Left colon (tissue), 2 donors: ENCODE data around the gene DAPK1. TPM values are rescaled to one million over a fixed set of nuclear protein-coding genes. Genes with fewer than 3 reads are reported as not detected.
A peak's percentile ranks its signal among the peaks of the same experiment; 100 is the strongest.

Experiments
- ATAC-seq: fragments of 200-7000 bp; cut with Tn5 transposase; one replicate; pipeline ENCODE4 v1.9.1; 2020; ENCODE audit warnings: mild to moderate bottlenecking, moderate library complexity
- DNase-seq, 2 donors: peaks; one replicate each; pipeline ENCODE4 v3.0.0-alpha.2; 2020
- intact Hi-C, 2 donors: fragments of 100-400 bp; cut with DNase I in 1 of 2; cut with micrococcal nuclease in 1 of 2; formaldehyde crosslinking; loops; one replicate each; pipeline versions ENCODE4 v1.11.2 to v1.14.0; 2022; cut with DNase I, micrococcal nuclease
- total RNA-seq, 2 donors: library from RNA; stranded (reverse); fragmentation: NEBNext Ultra II Directional; extraction: Animal tissue kit (Norgen Biotek cat#: 25700); gene quantifications; one replicate each; pipeline ENCODE4 v1.2.1, GENCODE V29; 2021
- donor health status: DM: no; HTN: no; CAD: no.
- donor health status: DM: yes; HTN: yes; CAD: no.

The DAPK1 gene
- total RNA-seq, 2 donors from 2014 or later = 10.4 to 22.8 TPM

DNA sequence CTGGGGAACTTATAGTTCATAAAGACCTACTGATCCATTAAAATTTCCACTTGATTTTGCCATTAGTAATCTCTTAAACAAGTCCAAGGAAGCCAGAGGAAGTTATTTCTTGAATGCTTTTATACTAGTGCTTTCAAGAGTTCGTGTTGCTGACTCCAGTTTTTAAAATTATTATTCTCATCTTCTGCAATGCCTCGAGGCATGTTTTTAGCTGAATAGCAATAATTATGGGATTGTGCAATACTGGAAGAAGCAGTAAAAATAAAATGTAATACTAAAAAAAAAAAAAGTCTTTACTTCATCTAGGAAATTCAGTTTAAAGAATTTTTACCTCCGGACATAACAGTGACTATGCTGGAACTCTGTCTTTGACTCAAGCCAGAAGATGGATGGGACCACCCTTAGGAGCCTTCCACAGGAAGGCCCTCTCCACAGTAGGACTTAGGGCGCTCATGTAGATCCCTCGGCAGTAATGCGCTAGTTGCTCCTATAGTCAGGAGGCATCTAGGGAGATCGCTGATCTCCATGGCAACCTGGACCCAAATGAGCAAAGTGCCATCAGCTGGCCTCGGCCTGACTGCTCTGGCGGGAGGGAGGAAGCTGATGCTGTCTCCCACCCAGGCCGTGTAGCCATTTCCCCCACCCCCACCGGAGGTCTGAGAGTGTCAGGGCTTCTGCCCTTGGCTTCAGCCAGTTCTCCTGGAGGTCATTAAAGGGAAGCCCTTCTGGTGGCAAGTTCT is 56.7 kb downstream of the DAPK1 start:
- ATAC-seq (no peak), DNase-seq (peak in 1 of 2 donors; percentile 35)
- intact Hi-C loops = no loop called here

- no peak for DNase-seq
- intact Hi-C loops = no loop called here
- no peak for ATAC-seq
These were observed 57.3 kb downstream of the DAPK1 start for GRCh38 chr9:87554976-87555375.

DNA sequence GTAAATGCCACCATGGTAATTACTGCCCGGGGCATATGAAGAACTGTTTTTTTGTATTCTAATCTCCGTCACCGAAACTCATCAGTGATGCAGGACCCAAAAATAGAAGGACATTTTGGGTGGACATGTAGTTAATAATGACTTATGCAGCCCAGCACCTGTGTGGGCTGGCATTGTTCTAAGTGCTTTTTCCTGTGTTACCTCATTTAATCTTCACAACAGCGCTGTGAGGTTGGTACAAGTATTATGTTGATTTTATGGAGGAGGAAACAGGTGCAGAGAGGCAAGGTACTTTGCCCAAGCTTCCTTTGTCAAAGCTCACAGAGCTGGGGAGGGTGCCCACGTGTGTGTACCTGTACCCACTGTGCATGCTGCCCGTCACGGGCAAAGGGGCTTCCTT is 58.4 kb downstream of the DAPK1 start:
- ATAC-seq (peak; percentile 64), DNase-seq (no peak)

DNA sequence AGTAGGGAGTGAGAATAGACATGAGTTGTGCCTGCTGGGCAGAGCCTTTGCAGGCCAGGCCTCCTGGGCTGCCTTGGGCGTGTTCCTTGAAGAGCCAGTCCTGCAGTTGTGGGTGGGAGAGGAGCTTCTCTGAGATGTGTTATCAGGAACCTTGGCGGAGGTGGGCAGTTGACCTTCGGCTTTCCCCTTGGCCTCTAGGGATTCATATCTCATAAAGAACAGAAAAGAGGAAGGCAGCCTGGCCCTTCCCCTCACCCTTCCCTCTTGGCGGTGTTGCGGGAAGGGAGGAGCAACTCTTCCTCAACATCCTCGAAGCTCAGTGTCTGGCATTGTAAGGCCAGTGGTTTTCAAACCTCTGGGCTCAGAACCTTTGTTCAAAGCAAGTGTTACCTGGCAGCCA is 59.2 kb downstream of the DAPK1 start:
- DNase-seq (no peak), ATAC-seq (no peak)
- intact Hi-C loops = no loop called here

More for the DNA sequence above, 58.4 kb downstream of the DAPK1 start:
- intact Hi-C loops = no loop called here

- ATAC-seq (no peak), DNase-seq (peak in 1 of 2 donors; percentile 24)
- intact Hi-C loops = no loop called here
These were observed 60.3 kb downstream of the DAPK1 start for GRCh38 chr9:87557996-87558395.

DNA sequence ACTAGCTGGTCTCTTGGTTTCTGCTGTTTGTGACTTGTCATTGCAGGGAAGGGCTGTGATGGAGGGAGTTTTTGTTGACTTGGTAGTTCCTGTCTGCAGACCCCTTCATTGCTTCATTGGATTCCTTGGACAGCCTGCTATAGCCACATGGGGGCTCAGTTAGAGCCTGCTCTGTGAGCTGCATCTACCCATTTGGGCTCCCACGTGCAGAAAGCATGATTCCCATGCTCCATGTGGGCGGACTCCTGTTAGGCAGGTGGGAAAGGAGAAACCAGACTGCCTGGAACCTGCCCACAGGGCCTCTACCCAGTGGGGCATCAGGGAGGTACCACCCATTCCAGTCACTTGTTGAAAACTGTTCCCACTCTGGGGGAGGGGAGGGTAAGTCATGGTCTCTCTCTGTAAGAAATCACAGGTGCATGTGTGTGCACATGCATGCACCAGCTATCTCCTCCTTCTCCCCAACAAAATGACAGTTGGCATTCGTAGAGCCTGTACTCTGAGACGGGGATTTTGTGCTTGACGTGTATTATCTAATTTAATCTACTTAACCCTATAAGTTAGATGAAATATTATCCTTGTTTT is 61.0 kb downstream of the DAPK1 start:
- intact Hi-C loops = no loop called here
- DNase-seq = no peak
- no peak for ATAC-seq

- intact Hi-C loops = no loop called here
- ATAC-seq (no peak), DNase-seq (no peak)
These were observed 64.4 kb downstream of the DAPK1 start for GRCh38 chr9:87562062-87562461.

- DNase-seq (no peak), ATAC-seq (no peak)
- intact Hi-C loops = no loop called here
These were observed 65.0 kb downstream of the DAPK1 start for GRCh38 chr9:87562530-87563170.

GRCh38 chr9:87564111-87564510 is 66.4 kb downstream of the DAPK1 start:
- DNase-seq = no peak
- intact Hi-C loops = no loop called here
- no peak for ATAC-seq

DNA sequence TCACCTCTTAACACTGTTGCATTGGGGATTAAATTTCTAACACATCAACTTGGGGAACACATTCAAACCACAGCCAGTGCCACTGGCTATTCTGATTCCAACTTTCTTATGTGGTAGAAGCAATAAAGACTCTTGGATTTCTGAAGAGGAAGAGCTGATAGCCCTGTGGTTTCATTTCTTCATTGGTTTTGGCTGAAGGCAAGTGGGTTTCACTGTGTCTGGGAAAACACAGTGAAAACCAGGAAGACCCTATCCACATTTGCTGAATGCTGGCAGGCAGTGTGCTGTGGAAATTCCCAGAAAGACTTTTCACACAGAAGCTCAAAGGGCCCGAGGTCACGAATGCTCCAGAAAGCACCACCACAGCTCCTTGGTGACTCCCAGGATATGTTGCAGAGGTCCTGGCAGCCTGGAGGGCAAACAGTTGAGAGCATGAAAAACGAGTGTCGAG is 67.1 kb downstream of the DAPK1 start:
- DNase-seq = no peak
- intact Hi-C loops = no loop called here
- no peak for ATAC-seq

- intact Hi-C loops = no loop called here
- DNase-seq (no peak), ATAC-seq (peak; percentile 49)
These were observed 69.3 kb downstream of the DAPK1 start for GRCh38 chr9:87567001-87567400.

- intact Hi-C loops = no loop called here
- no peak for ATAC-seq
These were observed 69.9 kb downstream of the DAPK1 start for GRCh38 chr9:87567571-87567970.

GRCh38 chr9:87567983-87568382 is 70.3 kb downstream of the DAPK1 start:
- DNase-seq (no peak), ATAC-seq (no peak)
- intact Hi-C loops = no loop called here

More at GRCh38 chr9:87567571-87567970, 69.9 kb downstream of the DAPK1 start:
- DNase-seq = no peak

- DNase-seq (no peak), ATAC-seq (no peak)
- intact Hi-C loops = no loop called here
These were observed 70.7 kb downstream of the DAPK1 start for GRCh38 chr9:87568401-87568800.

DNA sequence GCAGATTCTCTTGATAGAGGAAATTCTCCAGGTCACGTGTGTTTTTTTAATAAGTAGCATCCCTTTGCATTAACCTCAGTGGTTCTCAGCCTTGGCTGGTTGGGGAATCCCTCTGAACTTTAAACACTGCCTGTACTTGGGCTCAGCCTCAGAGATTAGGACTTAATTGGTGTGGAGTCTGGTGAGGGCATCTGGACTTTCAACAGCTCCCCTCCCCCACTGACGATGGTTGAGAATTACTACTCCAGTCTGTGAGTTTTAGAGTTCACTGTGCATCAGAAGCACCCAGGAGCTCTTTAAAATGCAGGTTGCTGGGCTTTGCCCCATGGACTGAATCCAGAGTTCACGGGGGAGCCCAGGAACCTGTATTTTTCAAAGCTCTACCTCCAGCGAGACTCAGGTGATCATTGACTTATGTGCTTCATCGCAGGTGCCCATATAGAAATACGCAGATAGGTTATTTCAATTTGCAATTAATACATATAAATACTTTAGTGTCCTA is 71.4 kb downstream of the DAPK1 start:
- ATAC-seq (no peak), DNase-seq (no peak)
- intact Hi-C loops = no loop called here

GRCh38 chr9:87569518-87569917 is 71.9 kb downstream of the DAPK1 start:
- ATAC-seq = peak; percentile 16
- intact Hi-C loops = no loop called here
- DNase-seq = peak in 1 of 2 donors; percentile 42

GRCh38 chr9:87570000-87570908 is 72.6 kb downstream of the DAPK1 start:
- intact Hi-C loops = no loop called here
- DNase-seq = no peak
- ATAC-seq = peak; percentile 94

- ATAC-seq (no peak), DNase-seq (no peak)
- intact Hi-C loops = no loop called here
These were observed 75.1 kb downstream of the DAPK1 start for GRCh38 chr9:87572719-87573118.

DNA sequence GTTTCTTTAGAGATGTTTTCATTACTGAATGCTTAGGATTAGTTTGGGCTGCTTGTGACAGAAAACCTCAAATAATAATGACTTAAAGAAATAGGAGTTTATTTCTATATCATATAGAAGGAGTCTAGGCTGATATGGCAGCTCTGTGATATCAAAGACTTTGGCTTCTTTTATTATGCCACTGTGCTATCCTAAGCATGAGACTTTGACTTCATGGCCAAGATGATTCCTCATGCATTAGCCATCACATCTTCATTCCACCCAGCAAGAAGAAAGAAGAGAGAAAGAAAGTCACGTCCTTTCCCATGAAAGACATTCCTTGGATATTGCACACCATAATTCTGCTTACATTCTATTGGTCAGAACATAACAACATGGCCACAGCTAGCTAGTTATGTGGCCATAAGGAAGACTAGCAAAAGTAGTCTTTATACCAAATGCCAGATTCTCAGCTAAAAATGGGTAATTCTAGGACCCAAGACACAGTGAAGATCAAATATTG is 76.2 kb downstream of the DAPK1 start:
- intact Hi-C loops = no loop called here
- no peak for ATAC-seq
- no peak for DNase-seq
